IPS DF 19.7 (cell line): ENCODE results near the gene PDE2A.

Experiments
- DNase-seq: peaks from one replicate; pipeline ENCODE4 v3.0.0-alpha.2; 2013; ENCODE audit warnings: low read depth, low spot score

The PDE2A gene

GRCh38 chr11:72684236-72684912 lies 10.2 kb upstream of the PDE2A start:
- no peak for DNase-seq

- DNase-seq = no peak
These were observed 9.6 kb upstream of the PDE2A start for GRCh38 chr11:72683782-72684200.

- no peak for DNase-seq
These were observed 8.6 kb upstream of the PDE2A start for GRCh38 chr11:72682858-72683243.

- no peak for DNase-seq
These were observed 8.1 kb upstream of the PDE2A start for GRCh38 chr11:72682238-72682857.

GRCh38 chr11:72681226-72682153 lies 7.3 kb upstream of the PDE2A start:
- DNase-seq = no peak

GRCh38 chr11:72680624-72681158 lies 6.5 kb upstream of the PDE2A start:
- no peak for DNase-seq

GRCh38 chr11:72679869-72680268 lies 5.6 kb upstream of the PDE2A start:
- no peak for DNase-seq

GRCh38 chr11:72678524-72678923 lies 4.3 kb upstream of the PDE2A start:
- DNase-seq = no peak

GRCh38 chr11:72676861-72677341 lies 2.7 kb upstream of the PDE2A start:
- no peak for DNase-seq

GRCh38 chr11:72675221-72675620 lies 999 bp upstream of the PDE2A start:
- DNase-seq = no peak

GRCh38 chr11:72673284-72673942 lies 809 bp downstream of the PDE2A start:
- no peak for DNase-seq

- DNase-seq = no peak
These were observed 1.5 kb downstream of the PDE2A start for GRCh38 chr11:72672597-72673238.

- DNase-seq = no peak
These were observed 2.8 kb downstream of the PDE2A start for GRCh38 chr11:72671152-72672099.

GRCh38 chr11:72670041-72670440 lies 4.2 kb downstream of the PDE2A start:
- DNase-seq = no peak

- no peak for DNase-seq
These were observed 4.7 kb downstream of the PDE2A start for GRCh38 chr11:72669527-72669926.

- no peak for DNase-seq
These were observed 5.4 kb downstream of the PDE2A start for GRCh38 chr11:72668629-72669347.

- DNase-seq = no peak
These were observed 8.2 kb downstream of the PDE2A start for GRCh38 chr11:72665911-72666472.

GRCh38 chr11:72662036-72662435 lies 12.2 kb downstream of the PDE2A start:
- DNase-seq = no peak

- DNase-seq = no peak
These were observed 12.7 kb downstream of the PDE2A start for GRCh38 chr11:72661486-72661885.
